ENCODE data around the gene KCNQ1OT1.

GRCh38 chr11:2561696-2562581 is 137.9 kb downstream of the KCNQ1OT1 start:
- TF ChIP-seq ZFP30 (CRISPR knock-in tag; IDR thresholded peaks at IDR 0.05) (no peak), ARNTL (CRISPR knock-in tag; IDR thresholded peaks at IDR 0.05; ENCODE audit: borderline replicate concordance, low read depth) (no peak), ZNF565 (CRISPR knock-in tag; conservative IDR thresholded peaks at IDR 0.05; ENCODE audit: low read depth) (no peak), PATZ1 (CRISPR knock-in tag; IDR thresholded peaks at IDR 0.05; ENCODE audit: borderline replicate concordance) (no peak), POU6F1 (CRISPR knock-in tag; IDR thresholded peaks at IDR 0.05; ENCODE audit: borderline replicate concordance, low read depth) (no peak), CREB5 (CRISPR knock-in tag; IDR thresholded peaks at IDR 0.05; ENCODE audit: low read depth) (no peak), GLIS3 (CRISPR knock-in tag; IDR thresholded peaks at IDR 0.05) (no peak), TCF4 (CRISPR knock-in tag; IDR thresholded peaks at IDR 0.05; ENCODE audit: borderline replicate concordance) (no peak), RARB (CRISPR knock-in tag; IDR thresholded peaks at IDR 0.05) (no peak), SNAI2 (CRISPR knock-in tag; IDR thresholded peaks at IDR 0.05) (no peak), ZFP3 (CRISPR knock-in tag; IDR thresholded peaks at IDR 0.05) (no peak), ZNF8 (CRISPR knock-in tag; IDR thresholded peaks at IDR 0.05) (no peak)
